ENCODE data around the gene IDS.

- TF ChIP-seq CTCF (IDR thresholded peaks at IDR 0.05) (no peak), POLR2A (IDR thresholded peaks at IDR 0.05) (no peak)
These were observed 5.3 kb upstream of the IDS start for GRCh38 chrX:149510386-149510785.

Data from suprapubic skin (tissue), 3 donors.